Keratinocyte (primary cell): ENCODE results near the gene CLPSL2. TPM values are rescaled to one million over a fixed set of nuclear protein-coding genes. Genes with fewer than 3 reads are reported as not detected.

Experiments used
- DNase-seq: peaks from one replicate; pipeline ENCODE4 v3.0.0-alpha.2; 2011; ENCODE audit warnings: low read depth, missing footprints, low spot score
- FAIRE-seq: peaks from 2 replicates; lab custom pipeline; 2011; peaks lifted over from hg19 to GRCh38; lab: Jason Lieb, UNC
- H2AFZ ChIP-seq: 2 replicates; pipeline ENCODE4 v1.6.0; 2012; ENCODE audit warnings: low read length, control low read depth, inconsistent platforms; ENCODE audit not compliant: control insufficient read depth
- H3K27ac ChIP-seq: 2 replicates; pipeline ENCODE4 v1.5.1; 2011; ENCODE audit warnings: low read length; ENCODE audit not compliant: control insufficient read depth, insufficient read depth
- H3K27me3 ChIP-seq: 3 replicates; pipeline ENCODE4 v1.6.0; 2011; ENCODE audit warnings: low read length; ENCODE audit not compliant: control insufficient read depth, insufficient read depth; ENCODE audit errors: extremely low read depth
- H3K36me3 ChIP-seq, 2 experiments: 2 replicates in 1 of 2; 3 replicates in 1 of 2; pipeline ENCODE4 v1.5.1; 2011; ENCODE audit warnings: low read length in 2 of 2, mild to moderate bottlenecking in 1 of 2; ENCODE audit not compliant: control insufficient read depth in 2 of 2, insufficient read depth in 2 of 2; ENCODE audit errors: extremely low read depth in 1 of 2
- H3K4me1 ChIP-seq: 3 replicates; pipeline ENCODE4 v1.5.1; 2011; ENCODE audit warnings: low read length; ENCODE audit not compliant: control insufficient read depth, insufficient read depth; ENCODE audit errors: extremely low read depth
- H3K4me2 ChIP-seq: 3 replicates; pipeline ENCODE4 v1.6.0; 2011; ENCODE audit warnings: low read depth, low read length; ENCODE audit not compliant: control insufficient read depth, insufficient read depth; ENCODE audit errors: extremely low read depth
- H3K4me3 ChIP-seq, 3 experiments: fragments of 200-600 bp in 1 of 3; sonication (generic) in 1 of 3; 2 replicates in 2 of 3; 3 replicates in 1 of 3; pipeline ENCODE4 v1.5.1; 2011 to 2016; ENCODE audit warnings: low read length in 3 of 3, mild to moderate bottlenecking in 3 of 3, control low read depth in 2 of 3, inconsistent platforms in 1 of 3, low read depth in 1 of 3, mixed read lengths in 1 of 3, mixed run types in 1 of 3, moderate library complexity in 1 of 3; ENCODE audit not compliant: control insufficient read depth in 2 of 3, insufficient read depth in 2 of 3; ENCODE audit errors: extremely low read depth in 1 of 3
- H3K79me2 ChIP-seq: 2 replicates; pipeline ENCODE4 v1.6.0; 2012; ENCODE audit warnings: low read length; ENCODE audit not compliant: control insufficient read depth, insufficient read depth
- H3K9ac ChIP-seq: 3 replicates; pipeline ENCODE4 v1.6.0; 2011; ENCODE audit warnings: low read length; ENCODE audit not compliant: control insufficient read depth, insufficient read depth; ENCODE audit errors: extremely low read depth
- H3K9me1 ChIP-seq: 3 replicates; pipeline ENCODE4 v1.6.0; 2011; ENCODE audit warnings: low read length; ENCODE audit not compliant: control insufficient read depth, insufficient read depth; ENCODE audit errors: extremely low read depth
- H3K9me3 ChIP-seq: 2 replicates; pipeline ENCODE4 v1.5.1; 2012; ENCODE audit warnings: low read depth, low read length; ENCODE audit not compliant: control insufficient read depth
- H4K20me1 ChIP-seq: 3 replicates; pipeline ENCODE4 v1.6.0; 2011; ENCODE audit warnings: low read length; ENCODE audit not compliant: control insufficient read depth, insufficient read depth; ENCODE audit errors: extremely low read depth
- EZH2 ChIP-seq: IDR thresholded peaks from one replicate; pipeline ENCODE4 v1.6.1; 2012; ENCODE audit warnings: inconsistent platforms, mild to moderate bottlenecking, low read length, moderate library complexity
- dilution Hi-C: fragments of 300-500 bp; cut with MboI; formaldehyde crosslinking; loops from one replicate; pipeline ENCODE4 v1.7.0; 2020; ENCODE audit warnings: low sequenced_read_pairs; ENCODE audit not compliant: extremely low pct_ligation_motif_present
- polyA plus RNA-seq, 5 experiments: library from polyadenylated mRNA; depleted of rRNA in 3 of 5; stranded (reverse) in 3 of 5; stranded (forward) in 1 of 5; unstranded in 1 of 5; fragments of >200 nt; gene quantifications; 1 replicate in 1 of 5; 2 replicates in 3 of 5; 3 replicates in 1 of 5; pipeline versions ENCODE4 v1.2.1 to v1.2.3, GENCODE V29; 2011 to 2012; ENCODE audit warnings: missing spikeins in 2 of 5, low read depth in 1 of 5, low replicate concordance in 1 of 5
- TF ChIP-seq, protein P1 (sequence below), 3 experiments: IDR thresholded peaks in 1 of 3; conservative IDR thresholded peaks in 1 of 3; optimal IDR thresholded peaks in 1 of 3; 2 replicates in 2 of 3; 3 replicates in 1 of 3; pipeline versions ENCODE3 to v1.5.1; 2011; ENCODE audit warnings: low read length in 3 of 3, mild to moderate bottlenecking in 3 of 3, moderate library complexity in 2 of 3, control low read depth in 1 of 3, inconsistent platforms in 1 of 3; ENCODE audit not compliant: insufficient read depth in 2 of 3; ENCODE audit errors: extremely low read depth in 1 of 3

Gene CLPSL2
- polyA plus RNA-seq, 1 donor (not counting 4 experiments of a cell fraction or from before 2014, with no cell fraction given), result not detected

DNA sequence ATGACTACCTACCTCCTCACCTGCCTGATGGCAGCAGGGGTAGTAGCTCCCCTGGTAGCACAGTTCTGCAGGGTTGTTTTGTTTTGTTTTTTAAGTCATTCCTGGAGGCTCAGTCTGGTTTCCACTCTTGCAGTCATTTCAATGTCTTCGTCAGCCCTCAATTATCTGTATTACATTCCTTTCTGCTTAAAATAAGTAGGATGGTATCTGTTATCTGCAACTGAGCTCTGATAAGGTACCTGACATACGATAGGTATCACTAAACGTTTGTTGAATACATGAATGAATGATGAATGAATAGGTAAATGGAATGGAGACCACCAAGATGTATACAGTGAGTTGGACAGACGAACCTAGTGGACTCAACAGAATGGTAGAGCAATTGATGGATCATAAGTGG lies 7.2 kb upstream of the CLPSL2 start:
- H4K20me1 ChIP-seq, result no peaks in the 10 kb centered on the region
- dilution Hi-C loops, result no loop called here
- H3K4me1 ChIP-seq, result peaks cover 4% of the 10 kb centered on the region
- H3K4me2 ChIP-seq, result no peak overlapping the region
- TF ChIP-seq, protein P1, sequence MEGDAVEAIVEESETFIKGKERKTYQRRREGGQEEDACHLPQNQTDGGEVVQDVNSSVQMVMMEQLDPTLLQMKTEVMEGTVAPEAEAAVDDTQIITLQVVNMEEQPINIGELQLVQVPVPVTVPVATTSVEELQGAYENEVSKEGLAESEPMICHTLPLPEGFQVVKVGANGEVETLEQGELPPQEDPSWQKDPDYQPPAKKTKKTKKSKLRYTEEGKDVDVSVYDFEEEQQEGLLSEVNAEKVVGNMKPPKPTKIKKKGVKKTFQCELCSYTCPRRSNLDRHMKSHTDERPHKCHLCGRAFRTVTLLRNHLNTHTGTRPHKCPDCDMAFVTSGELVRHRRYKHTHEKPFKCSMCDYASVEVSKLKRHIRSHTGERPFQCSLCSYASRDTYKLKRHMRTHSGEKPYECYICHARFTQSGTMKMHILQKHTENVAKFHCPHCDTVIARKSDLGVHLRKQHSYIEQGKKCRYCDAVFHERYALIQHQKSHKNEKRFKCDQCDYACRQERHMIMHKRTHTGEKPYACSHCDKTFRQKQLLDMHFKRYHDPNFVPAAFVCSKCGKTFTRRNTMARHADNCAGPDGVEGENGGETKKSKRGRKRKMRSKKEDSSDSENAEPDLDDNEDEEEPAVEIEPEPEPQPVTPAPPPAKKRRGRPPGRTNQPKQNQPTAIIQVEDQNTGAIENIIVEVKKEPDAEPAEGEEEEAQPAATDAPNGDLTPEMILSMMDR (optimal IDR thresholded peaks at IDR 0.05 in 1 of 3, IDR thresholded peaks at IDR 0.05 in 1 of 3, conservative IDR thresholded peaks at IDR 0.05 in 1 of 3; ENCODE audit: extremely low read depth in 1 of 3, insufficient read depth in 2 of 3, low read length in 3 of 3), result no peak
- no peak for TF ChIP-seq EZH2
- H3K9ac ChIP-seq, result no peak overlapping the region
- DNase-seq, result no peak
- no peak overlapping the region for H3K27ac ChIP-seq
- H3K9me1 ChIP-seq, result no peaks in the 10 kb centered on the region
- no peaks in the 10 kb centered on the region for H3K9me3 ChIP-seq
- no peaks in the 10 kb centered on the region for H3K36me3 ChIP-seq
- no peak overlapping the region for H2AFZ ChIP-seq
- H3K79me2 ChIP-seq, result no peaks in the 10 kb centered on the region
- no peak overlapping the region for H3K4me3 ChIP-seq
- peaks cover 11% of the 10 kb centered on the region for H3K27me3 ChIP-seq
- FAIRE-seq, result no peak

DNA sequence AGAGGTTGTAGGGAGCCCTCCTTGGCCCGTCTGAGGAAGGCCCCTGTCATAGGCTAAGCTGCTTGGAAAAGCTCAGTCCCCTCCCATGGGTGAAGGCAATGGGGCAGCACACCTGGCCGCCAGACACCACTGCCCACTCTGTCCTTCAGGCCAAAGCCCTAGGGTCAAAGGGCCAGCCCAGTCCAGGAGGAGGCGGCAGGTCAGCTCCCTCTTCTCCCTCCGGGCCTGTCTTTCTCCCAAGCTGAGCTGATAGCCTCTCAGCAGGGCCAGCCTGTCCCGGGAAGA lies 5.1 kb upstream of the CLPSL2 start:
- no peaks in the 10 kb centered on the region for H4K20me1 ChIP-seq
- no peak overlapping the region for H3K4me3 ChIP-seq
- FAIRE-seq (no peak), DNase-seq (no peak)
- no peak overlapping the region for H3K4me2 ChIP-seq
- TF ChIP-seq, protein P1 (optimal IDR thresholded peaks at IDR 0.05 in 1 of 3, IDR thresholded peaks at IDR 0.05 in 1 of 3, conservative IDR thresholded peaks at IDR 0.05 in 1 of 3; ENCODE audit: extremely low read depth in 1 of 3, insufficient read depth in 2 of 3, low read length in 3 of 3), result no peak
- TF ChIP-seq EZH2, result no peak
- H3K27me3 ChIP-seq, result peaks cover 10% of the 10 kb centered on the region
- no peak overlapping the region for H3K27ac ChIP-seq
- no peaks in the 10 kb centered on the region for H3K9me3 ChIP-seq
- dilution Hi-C loops, result no loop called here
- no peak overlapping the region for H2AFZ ChIP-seq
- no peaks in the 10 kb centered on the region for H3K4me1 ChIP-seq
- no peak overlapping the region for H3K9ac ChIP-seq
- no peaks in the 10 kb centered on the region for H3K79me2 ChIP-seq
- H3K9me1 ChIP-seq, result no peaks in the 10 kb centered on the region
- no peaks in the 10 kb centered on the region for H3K36me3 ChIP-seq
